PFSK-1 (cell line): ENCODE data around the gene HSPA8.

Source experiments
- FOXP2 ChIP-seq: optimal IDR thresholded peaks from 2 replicates; pipeline ENCODE3; 2011; ENCODE audit warnings: borderline replicate concordance, control low read depth, inconsistent platforms; ENCODE audit not compliant: insufficient read depth; ENCODE audit errors: extremely low read length, extremely low read depth
- POLR2AphosphoS5 ChIP-seq: IDR thresholded peaks from 2 replicates; pipeline ENCODE4 v1.6.1; 2012; ENCODE audit warnings: low read depth, mild to moderate bottlenecking, control low read depth, low read length, moderate library complexity
- REST ChIP-seq, 2 experiments: IDR thresholded peaks; 2 replicates each; pipeline versions ENCODE4 v1.6.1 to v1.8.0; 2011 to 2012; ENCODE audit warnings: low read depth in 2 of 2, low read length in 2 of 2, control low read depth in 1 of 2, inconsistent platforms in 1 of 2, mild to moderate bottlenecking in 1 of 2, moderate library complexity in 1 of 2; ENCODE audit not compliant: insufficient read depth in 1 of 2
- SIN3A ChIP-seq: IDR thresholded peaks from 2 replicates; pipeline ENCODE4 v1.6.1; 2012; ENCODE audit warnings: mild to moderate bottlenecking, low read length, moderate library complexity, borderline replicate concordance; ENCODE audit not compliant: insufficient read depth
- TAF1 ChIP-seq: IDR thresholded peaks from 2 replicates; pipeline ENCODE4 v1.6.1; 2012; ENCODE audit warnings: low read length, control low read depth, borderline replicate concordance; ENCODE audit not compliant: insufficient read depth

Gene HSPA8

GRCh38 chr11:123062158-123062891, 389 bp upstream of the HSPA8 start:
- TF ChIP-seq POLR2AphosphoS5 (peak; percentile 69; the same call in 1 of the 2 replicates), TAF1 (peak; percentile 90), REST (IDR thresholded peaks at IDR 0.05; ENCODE audit: insufficient read depth in 1 of 2, low read depth in 2 of 2, low read length in 2 of 2) (no peak), FOXP2 (peak; percentile 60)

DNA sequence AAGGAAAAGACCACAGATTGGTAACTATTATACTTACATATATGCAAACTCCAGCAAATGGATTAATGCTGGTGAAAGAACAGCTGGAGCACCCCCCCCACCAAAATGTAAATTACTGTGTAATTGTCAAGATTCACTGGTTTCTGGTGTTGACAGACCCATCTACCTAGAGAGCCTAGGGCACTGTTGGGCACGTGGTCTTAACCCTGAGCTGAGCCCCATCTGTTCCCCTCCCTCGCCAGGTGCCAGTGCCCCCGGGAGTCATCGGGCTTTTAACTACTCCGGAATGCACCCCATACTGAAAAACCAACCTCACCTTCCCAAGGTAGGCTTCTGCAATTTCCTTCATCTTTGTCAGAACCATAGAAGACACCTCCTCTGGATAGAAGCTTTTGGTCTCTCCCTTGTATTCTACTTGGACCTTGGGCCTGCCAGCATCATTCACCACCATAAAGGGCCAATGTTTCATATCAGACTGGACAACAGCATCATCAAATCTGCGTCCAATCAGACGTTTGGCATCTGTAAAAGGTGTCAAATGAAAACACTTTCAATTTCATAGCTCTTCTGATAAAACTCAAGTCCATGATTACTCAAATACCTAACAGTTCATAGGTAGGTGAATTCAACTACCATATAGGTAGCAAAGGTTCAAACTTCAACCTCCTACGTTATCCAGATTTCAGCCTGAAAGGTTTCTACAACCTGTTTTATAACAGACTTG, 1.5 kb downstream of the HSPA8 start:
- TF ChIP-seq TAF1 = no peak
- no peak for TF ChIP-seq FOXP2
- no peak for TF ChIP-seq SIN3A
- no peak for TF ChIP-seq REST (IDR thresholded peaks at IDR 0.05; ENCODE audit: insufficient read depth in 1 of 2, low read depth in 2 of 2, low read length in 2 of 2)
- no peak; the same call in 1 of the 2 replicates for TF ChIP-seq POLR2AphosphoS5

DNA sequence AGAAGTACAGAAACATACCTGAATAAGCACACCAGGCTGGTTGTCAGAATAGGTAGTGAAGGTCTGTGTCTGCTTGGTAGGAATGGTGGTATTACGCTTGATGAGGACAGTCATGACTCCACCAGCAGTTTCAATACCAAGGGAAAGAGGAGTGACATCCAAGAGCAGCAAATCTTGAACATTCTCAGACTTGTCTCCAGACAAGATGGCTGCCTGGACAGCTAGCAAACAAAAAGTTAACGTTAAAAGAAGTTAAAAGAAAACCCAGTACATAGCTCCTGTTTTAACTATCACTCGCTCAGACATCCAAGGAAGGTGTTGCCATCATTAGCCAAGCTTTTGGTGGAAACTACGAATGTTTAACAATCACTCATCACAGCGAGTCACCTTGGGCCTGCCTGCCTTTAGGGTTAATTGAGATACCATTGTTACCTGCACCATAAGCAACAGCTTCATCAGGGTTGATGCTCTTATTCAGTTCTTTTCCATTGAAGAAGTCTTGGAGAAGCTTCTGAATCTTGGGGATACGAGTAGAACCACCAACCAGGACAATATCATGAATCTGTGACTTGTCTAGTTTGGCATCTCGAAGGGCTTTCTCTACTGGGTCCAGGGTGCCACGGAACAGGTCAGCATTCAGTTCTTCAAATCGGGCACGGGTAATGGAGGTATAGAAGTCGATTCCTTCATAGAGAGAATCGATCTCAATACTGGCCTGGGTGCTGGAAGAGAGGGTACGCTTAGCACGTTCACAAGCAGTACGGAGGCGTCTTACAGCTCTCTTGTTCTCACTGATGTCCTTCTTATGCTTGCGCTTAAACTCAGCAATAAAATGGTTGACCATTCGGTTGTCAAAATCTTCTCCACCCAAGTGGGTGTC, 2.7 kb downstream of the HSPA8 start:
- peak; percentile 50 for TF ChIP-seq POLR2AphosphoS5

DNA sequence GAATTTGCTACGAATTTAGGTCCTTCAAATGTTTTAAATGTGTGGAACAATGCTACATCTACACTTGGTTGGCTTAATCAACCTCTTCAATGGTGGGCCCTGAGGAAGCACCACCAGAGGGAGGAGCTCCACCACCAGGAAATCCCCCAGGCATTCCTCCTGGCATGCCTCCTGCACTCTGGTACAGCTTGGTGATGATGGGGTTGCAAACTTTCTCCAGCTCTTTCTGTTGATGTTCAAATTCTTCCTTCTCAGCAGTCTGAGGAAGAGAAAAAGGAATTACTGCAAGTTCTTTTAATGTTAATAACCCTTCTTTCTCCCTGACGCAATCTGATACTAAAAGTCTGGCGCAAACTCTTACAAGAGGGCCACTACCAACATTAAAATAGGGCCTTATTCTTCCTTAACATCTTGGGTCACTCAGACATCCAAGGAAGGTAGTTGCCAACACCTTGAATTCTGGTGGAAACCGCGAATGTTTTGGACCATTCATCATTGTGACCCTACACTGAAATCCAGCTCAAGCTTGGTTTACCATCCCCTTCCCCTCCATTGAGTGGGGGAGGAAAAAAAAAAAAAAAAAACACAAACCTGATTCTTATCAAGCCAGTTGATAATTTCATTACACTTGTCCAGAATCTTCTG, 4.2 kb downstream of the HSPA8 start:
- TF ChIP-seq TAF1 = no peak
- no peak; the same call in 1 of the 2 replicates for TF ChIP-seq POLR2AphosphoS5
- TF ChIP-seq REST (IDR thresholded peaks at IDR 0.05; ENCODE audit: insufficient read depth in 1 of 2, low read depth in 2 of 2, low read length in 2 of 2) = no peak
- TF ChIP-seq FOXP2 = no peak
- no peak for TF ChIP-seq SIN3A

DNA sequence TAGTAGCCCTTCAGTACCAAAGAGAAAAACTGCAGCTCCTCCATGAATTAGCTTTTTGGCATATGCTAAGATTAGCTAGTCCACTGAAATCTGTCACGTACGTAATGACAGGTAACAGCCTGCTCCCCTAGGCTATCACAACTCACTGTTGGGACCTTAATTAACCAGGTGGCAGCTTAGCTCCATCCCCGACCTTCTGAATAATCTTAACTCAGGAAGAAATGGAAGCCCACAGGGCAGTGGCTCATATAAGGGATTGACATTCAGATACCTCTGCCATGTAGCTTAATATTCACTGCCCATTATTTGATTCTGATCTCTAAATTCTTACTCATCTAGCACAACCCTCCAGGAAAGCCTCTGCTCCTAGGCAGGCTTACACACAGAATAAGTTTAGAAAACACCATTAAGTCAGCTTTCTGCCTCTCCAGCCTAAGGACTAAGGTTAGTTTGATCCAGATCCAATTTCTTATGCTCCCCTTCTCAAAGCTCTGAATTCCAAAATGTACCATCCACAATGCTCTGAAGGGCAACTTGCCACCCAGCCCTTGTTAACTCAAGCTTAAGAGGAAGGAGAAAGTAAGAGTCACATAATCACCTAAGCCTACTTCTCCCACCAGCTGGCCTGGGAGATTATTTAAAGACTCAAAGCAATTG, 5.0 kb downstream of the HSPA8 start:
- no peak for TF ChIP-seq FOXP2
- no peak; the same call in none of the 2 replicates for TF ChIP-seq POLR2AphosphoS5
- no peak for TF ChIP-seq SIN3A
- no peak for TF ChIP-seq TAF1
- no peak for TF ChIP-seq REST (IDR thresholded peaks at IDR 0.05; ENCODE audit: insufficient read depth in 1 of 2, low read depth in 2 of 2, low read length in 2 of 2)
